H1 (cell line): ENCODE data around the gene RANBP9. TPM values are rescaled to one million over a fixed set of nuclear protein-coding genes. Genes with fewer than 3 reads are reported as not detected.

ENCODE experiments used
- CTCF ChIA-PET: fragments of 300-600 bp; sonication (Branson Sonifier 250); formaldehyde crosslinking; loops from one replicate; lab custom pipeline; 2021; ENCODE audit not compliant: partially characterized antibody; lab: Charles Lee
- POLR2A ChIA-PET: fragments of 300-600 bp; sonication (Branson Sonifier 250); formaldehyde crosslinking; loops from one replicate; lab custom pipeline; 2021; ENCODE audit warnings: inconsistent platforms; ENCODE audit not compliant: partially characterized antibody; lab: Charles Lee
- DNase-seq, 2 experiments: peaks; one replicate each; pipeline versions ENCODE4 v3.0.0 to v3.0.0-alpha.2; 2010 to 2022; ENCODE audit warnings: low spot score in 2 of 2, low read depth in 1 of 2, mixed read lengths in 1 of 2
- FAIRE-seq: peaks from 2 replicates; lab custom pipeline; 2011; peaks lifted over from hg19 to GRCh38; lab: Jason Lieb, UNC
- H2AFZ ChIP-seq: 2 replicates; pipeline ENCODE4 v1.8.1; 2012; ENCODE audit warnings: low read length, inconsistent platforms
- H2AK5ac ChIP-seq: 2 replicates; pipeline ENCODE4 v1.6.1; 2013; ENCODE audit warnings: low read depth, low read length
- H2BK120ac ChIP-seq: replicated peaks from 2 replicates; pipeline ENCODE3; 2013; ENCODE audit warnings: low read depth, low read length, inconsistent platforms
- H2BK12ac ChIP-seq: 2 replicates; pipeline ENCODE4 v1.6.1; 2013; ENCODE audit warnings: low read depth, low read length
- H2BK15ac ChIP-seq: 2 replicates; pipeline ENCODE4 v1.6.1; 2013; ENCODE audit warnings: low read length
- H2BK20ac ChIP-seq: 2 replicates; pipeline ENCODE4 v1.6.1; 2013; ENCODE audit warnings: low read length
- H2BK5ac ChIP-seq: 2 replicates; pipeline ENCODE4 v1.6.1; 2013; ENCODE audit warnings: low read depth, low read length
- H3K14ac ChIP-seq: 2 replicates; pipeline ENCODE4 v1.6.1; 2013; ENCODE audit warnings: inconsistent platforms; ENCODE audit not compliant: insufficient read length
- H3K18ac ChIP-seq: 2 replicates; pipeline ENCODE4 v1.6.1; 2013; ENCODE audit warnings: low read length; ENCODE audit errors: extremely low read depth
- H3K23ac ChIP-seq: 2 replicates; pipeline ENCODE4 v1.6.1; 2013; ENCODE audit warnings: inconsistent platforms; ENCODE audit not compliant: insufficient read length
- H3K23me2 ChIP-seq: 2 replicates; pipeline ENCODE4 v1.6.1; 2013; ENCODE audit warnings: low read depth, low read length
- H3K27ac ChIP-seq: 2 replicates; pipeline ENCODE4 v1.6.1; 2011; ENCODE audit warnings: low read depth, low read length, inconsistent platforms
- H3K27me3 ChIP-seq, 4 experiments: replicated peaks in 1 of 4; 1 replicate in 1 of 4; 2 replicates in 3 of 4; pipeline versions ENCODE4 v1.6.1 to v1.8.1; 2011 to 2013; ENCODE audit warnings: low read length in 3 of 4, mild to moderate bottlenecking in 3 of 4, inconsistent platforms in 2 of 4, mixed read lengths in 2 of 4, moderate library complexity in 1 of 4; ENCODE audit not compliant: control insufficient read depth in 3 of 4, insufficient read depth in 3 of 4; ENCODE audit errors: extremely low read depth in 1 of 4
- H3K36me3 ChIP-seq, 4 experiments: 2 replicates each; pipeline versions ENCODE4 v1.6.1 to v1.8.1; 2011 to 2013; ENCODE audit warnings: mild to moderate bottlenecking in 4 of 4, low read length in 3 of 4, moderate library complexity in 2 of 4, control low read depth in 1 of 4, inconsistent platforms in 1 of 4; ENCODE audit not compliant: insufficient read depth in 4 of 4, control insufficient read depth in 2 of 4
- H3K4ac ChIP-seq: replicated peaks from 2 replicates; pipeline ENCODE3; 2013; ENCODE audit warnings: low read length, low read depth, mixed read lengths, inconsistent platforms; ENCODE audit not compliant: insufficient read length
- H3K4me1 ChIP-seq, 4 experiments: replicated peaks in 1 of 4; 1 replicate in 1 of 4; 2 replicates in 3 of 4; pipeline versions ENCODE4 v1.6.1 to v1.8.1; 2011 to 2013; ENCODE audit warnings: low read length in 3 of 4, inconsistent platforms in 2 of 4, mixed read lengths in 1 of 4; ENCODE audit not compliant: insufficient read depth in 4 of 4, control insufficient read depth in 3 of 4
- H3K4me2 ChIP-seq, 2 experiments: 2 replicates each; pipeline versions ENCODE4 v1.6.1 to v1.8.1; 2011 to 2013; ENCODE audit warnings: low read depth in 2 of 2, low read length in 2 of 2, control low read depth in 1 of 2, inconsistent platforms in 1 of 2, mild to moderate bottlenecking in 1 of 2; ENCODE audit not compliant: insufficient read depth in 1 of 2
- H3K4me3 ChIP-seq, 4 experiments: fragments of 200-600, 300-600 bp in 1 of 4; sonication (generic), shearing (Covaris generic), sonication (Bioruptor Twin) in 1 of 4; 2 replicates each; pipeline versions ENCODE4 v1.5.1 to v1.8.1; 2011 to 2016; ENCODE audit warnings: low read length in 4 of 4, low read depth in 3 of 4, control low read depth in 2 of 4, inconsistent platforms in 2 of 4, mild to moderate bottlenecking in 2 of 4, mixed read lengths in 1 of 4, moderate library complexity in 1 of 4; ENCODE audit not compliant: insufficient read depth in 2 of 4; ENCODE audit errors: extremely low read depth in 1 of 4
- H3K56ac ChIP-seq: replicated peaks from 2 replicates; pipeline ENCODE3; 2013; ENCODE audit warnings: low read depth, mild to moderate bottlenecking, mixed read lengths, low read length, inconsistent platforms; ENCODE audit not compliant: insufficient read length
- H3K79me1 ChIP-seq: 2 replicates; pipeline ENCODE4 v1.6.1; 2013; ENCODE audit warnings: low read depth, low read length, control low read depth
- H3K79me2 ChIP-seq, 2 experiments: 2 replicates each; pipeline versions ENCODE4 v1.6.1 to v1.8.1; 2012 to 2013; ENCODE audit warnings: low read length in 2 of 2, mild to moderate bottlenecking in 2 of 2, inconsistent platforms in 1 of 2; ENCODE audit not compliant: insufficient read depth in 2 of 2, control insufficient read depth in 1 of 2
- H3K9ac ChIP-seq, 4 experiments: replicated peaks in 1 of 4; 1 replicate in 1 of 4; 2 replicates in 3 of 4; pipeline versions ENCODE4 v1.6.1 to v1.8.1; 2011 to 2013; ENCODE audit warnings: low read depth in 3 of 4, low read length in 3 of 4, control low read depth in 2 of 4, mild to moderate bottlenecking in 2 of 4, moderate library complexity in 2 of 4, inconsistent platforms in 1 of 4; ENCODE audit errors: extremely low read depth in 1 of 4
- H3K9me3 ChIP-seq, 2 experiments: 2 replicates each; pipeline versions ENCODE4 v1.6.1 to v1.8.1; 2012 to 2013; ENCODE audit warnings: mild to moderate bottlenecking in 2 of 2, moderate library complexity in 2 of 2, control low read depth in 1 of 2, inconsistent platforms in 1 of 2, low read depth in 1 of 2, low read length in 1 of 2, mixed read lengths in 1 of 2; ENCODE audit not compliant: insufficient read depth in 2 of 2
- H4K20me1 ChIP-seq, 2 experiments: replicated peaks in 1 of 2; 2 replicates each; pipeline versions ENCODE3 to v1.8.1; 2011 to 2013; ENCODE audit warnings: inconsistent platforms in 2 of 2, low read length in 2 of 2, mild to moderate bottlenecking in 1 of 2; ENCODE audit not compliant: insufficient read depth in 2 of 2, control insufficient read depth in 1 of 2
- H4K5ac ChIP-seq: 2 replicates; pipeline ENCODE4 v1.6.1; 2013; ENCODE audit warnings: low read length, low read depth, mixed read lengths, inconsistent platforms; ENCODE audit not compliant: insufficient read length
- H4K8ac ChIP-seq: 2 replicates; pipeline ENCODE4 v1.8.0; 2013; ENCODE audit warnings: mild to moderate bottlenecking, moderate library complexity, low read length, inconsistent platforms; ENCODE audit not compliant: insufficient read depth; ENCODE audit errors: extremely low read depth
- H4K91ac ChIP-seq: replicated peaks from 2 replicates; pipeline ENCODE3; 2013; ENCODE audit warnings: low read length, mixed read lengths, inconsistent platforms; ENCODE audit not compliant: insufficient read length
- CBX5 ChIP-seq: fragments of 300-800, 300-1000 bp; sonication (generic); IDR thresholded peaks from 2 replicates; pipeline ENCODE4 v1.7.1; 2016; ENCODE audit warnings: antibody characterized with exemption, low read length, low read depth
- CBX8 ChIP-seq: fragments of 300-800, 300-1000 bp; sonication (generic); IDR thresholded peaks from 2 replicates; pipeline ENCODE4 v1.7.1; 2016; ENCODE audit warnings: low read depth, low read length, borderline replicate concordance
- CHD2 ChIP-seq: IDR thresholded peaks from 2 replicates; pipeline ENCODE4 v1.6.1; 2012; ENCODE audit warnings: low read length, improper control_type of control experiment
- EZH2 ChIP-seq: fragments of 200-600 bp; sonication (generic); IDR thresholded peaks from 2 replicates; pipeline ENCODE4 v1.7.1; 2012; ENCODE audit warnings: low read depth, mild to moderate bottlenecking, moderate library complexity, low read length, inconsistent platforms; ENCODE audit not compliant: severe bottlenecking
- JUND ChIP-seq: IDR thresholded peaks from 2 replicates; pipeline ENCODE4 v1.6.1; 2011; ENCODE audit warnings: mild to moderate bottlenecking, improper control_type of control experiment, low read length
- RXRA ChIP-seq: IDR thresholded peaks from 2 replicates; pipeline ENCODE4 v1.6.1; 2011; ENCODE audit warnings: low read depth, mild to moderate bottlenecking, low read length, moderate library complexity; ENCODE audit not compliant: insufficient read depth
- SP2 ChIP-seq: IDR thresholded peaks from 2 replicates; pipeline ENCODE4 v1.6.1; 2012; ENCODE audit warnings: mild to moderate bottlenecking, low read length, inconsistent platforms
- SUZ12 ChIP-seq: fragments of 200-600 bp; sonication (generic); IDR thresholded peaks from 2 replicates; pipeline ENCODE4 v1.6.1; 2012; ENCODE audit warnings: mild to moderate bottlenecking, inconsistent platforms, low read length, moderate library complexity, mixed read lengths
- TAF1 ChIP-seq: IDR thresholded peaks from 2 replicates; pipeline ENCODE4 v1.6.1; 2011; ENCODE audit warnings: mild to moderate bottlenecking, low read depth, low read length
- TCF12 ChIP-seq: IDR thresholded peaks from 2 replicates; pipeline ENCODE4 v1.6.1; 2011; ENCODE audit warnings: low read depth, mild to moderate bottlenecking, low read length
- YY1 ChIP-seq: IDR thresholded peaks from 2 replicates; pipeline ENCODE4 v1.6.1; 2011; ENCODE audit warnings: low read depth, mild to moderate bottlenecking, low read length
- WGBS, 2 experiments: shearing (Covaris generic) in 1 of 2; methylation state at CpG; one replicate each; pipeline versions ENCODE4 v1.1.6 to v1.1.7; 2013 to 2015; ENCODE audit warnings: low lambda C conversion rate in 2 of 2, mixed read lengths in 2 of 2, inconsistent platforms in 1 of 2, low coverage in 1 of 2, missing lambda C conversion rate in 1 of 2; ENCODE audit not compliant: insufficient replicate concordance in 2 of 2, insufficient coverage in 1 of 2, insufficient read length in 1 of 2; ENCODE audit errors: extremely low coverage in 1 of 2, missing lambda C conversion rate in 1 of 2; 5-methylcytosine and 5-hydroxymethylcytosine counted together
- polyA plus RNA-seq, 7 experiments: library from polyadenylated mRNA; depleted of rRNA in 3 of 7; stranded (reverse) in 5 of 7; unstranded in 2 of 7; fragments of >200 nt in 5 of 7; fragments of 200-250 nt in 2 of 7; gene quantifications; 1 replicate in 5 of 7; 2 replicates in 1 of 7; 4 replicates in 1 of 7; pipeline versions ENCODE4 v1.2.1 to v1.2.3, GENCODE V29; 2011 to 2013; ENCODE audit warnings: missing spikeins in 2 of 7, mixed read lengths in 2 of 7
- total RNA-seq: library from RNA; stranded (reverse); fragmentation: NEBNext Ultra II Directional; extraction: Animal tissue kit (Norgen Biotek cat#: 25700); gene quantifications from 2 replicates; pipeline ENCODE4 v1.2.1, GENCODE V29; 2021
- TF ChIP-seq, protein P1 (sequence below), 3 experiments: IDR thresholded peaks; 1 replicate in 2 of 3; 2 replicates in 1 of 3; pipeline versions ENCODE4 v1.5.1 to v1.6.1; 2011; ENCODE audit warnings: low read length in 3 of 3, mild to moderate bottlenecking in 3 of 3, inconsistent platforms in 2 of 3, low read depth in 1 of 3, moderate library complexity in 1 of 3; ENCODE audit not compliant: insufficient read depth in 1 of 3; ENCODE audit errors: control extremely low read depth in 1 of 3
- TF ChIP-seq, protein P2 (sequence below): IDR thresholded peaks from 2 replicates; pipeline ENCODE4 v1.6.1; 2012; ENCODE audit warnings: inconsistent platforms

Gene RANBP9
- total and polyA plus RNA-seq, 2 of the 8 experiments (the other 6 are each of a cell fraction or from before 2014, with no cell fraction given): 13.0 to 36.7 TPM

DNA sequence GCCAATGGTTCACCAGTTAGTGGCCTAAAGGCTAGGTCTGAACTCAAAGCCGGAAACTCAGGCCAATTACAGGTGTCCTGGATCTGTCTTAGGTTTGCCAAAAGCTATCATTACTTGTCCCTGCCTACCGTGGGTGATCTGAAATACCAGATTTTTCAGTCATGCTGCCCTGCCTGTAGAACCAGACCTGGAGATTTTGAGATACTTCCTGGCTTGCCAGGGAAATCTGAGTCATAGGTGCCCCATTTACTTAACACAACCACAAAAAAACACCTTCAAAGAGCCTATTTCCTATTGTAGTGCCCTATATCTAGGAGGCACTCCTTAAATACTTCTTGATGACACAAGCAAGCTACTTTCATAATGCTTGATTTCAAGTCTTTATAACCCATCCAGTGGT is 13.9 kb upstream of the RANBP9 start:
- Histone ChIP-seq H3K79me2 (no peaks in the 10 kb centered on the region), H3K27me3 (no peaks in the 10 kb centered on the region; a peak in 1 of 7 replicates), H2AK5ac (no peak overlapping the region), H4K5ac (no peak overlapping the region), H4K20me1 (peaks cover 0 to 2% of the 10 kb centered on the region in 2 experiments), H2BK120ac (no peak overlapping the region), H4K8ac (no peak overlapping the region), H3K4me3 (no peak overlapping the region), H2BK5ac (no peak overlapping the region), H3K9me3 (no peaks in the 10 kb centered on the region), H2BK12ac (no peak overlapping the region), H3K56ac (no peak overlapping the region), H3K4me2 (no peak overlapping the region), H3K18ac (no peak overlapping the region), H2BK15ac (no peak overlapping the region), H3K14ac (no peak overlapping the region), H3K9ac (no peak overlapping the region), H3K4me1 (no peaks in the 10 kb centered on the region), H3K4ac (no peak overlapping the region), H2BK20ac (no peak overlapping the region), H3K27ac (no peak overlapping the region), H3K36me3 (no peaks in the 10 kb centered on the region), H2AFZ (no peak overlapping the region), H3K23me2 (no peaks in the 10 kb centered on the region), H3K79me1 (no peaks in the 10 kb centered on the region), H3K23ac (no peak overlapping the region), H4K91ac (no peak overlapping the region)
- no peak for DNase-seq
- FAIRE-seq: no peak
- WGBS, 2 experiments: 84% methylated on average over 2 of the region's 2 CpGs; no CpG with 5 or more reads in 1 of the 2 experiments
- CTCF ChIA-PET: interaction anchor here (0.6 to 1.2 kb wide), 2 partner anchors 8 to 43 kb away, joined by 3 to 5 read pairs; no protein-coding TSS in a partner anchor
- POLR2A ChIA-PET: no interaction called here
- TF ChIP-seq SP2 (no peak), CBX5 (no peak), TAF1 (no peak), CBX8 (no peak), EZH2 (no peak), RXRA (no peak), YY1 (no peak), CHD2 (no peak), TCF12 (no peak), JUND (no peak), SUZ12 (no peak)
- TF ChIP-seq, protein P1, sequence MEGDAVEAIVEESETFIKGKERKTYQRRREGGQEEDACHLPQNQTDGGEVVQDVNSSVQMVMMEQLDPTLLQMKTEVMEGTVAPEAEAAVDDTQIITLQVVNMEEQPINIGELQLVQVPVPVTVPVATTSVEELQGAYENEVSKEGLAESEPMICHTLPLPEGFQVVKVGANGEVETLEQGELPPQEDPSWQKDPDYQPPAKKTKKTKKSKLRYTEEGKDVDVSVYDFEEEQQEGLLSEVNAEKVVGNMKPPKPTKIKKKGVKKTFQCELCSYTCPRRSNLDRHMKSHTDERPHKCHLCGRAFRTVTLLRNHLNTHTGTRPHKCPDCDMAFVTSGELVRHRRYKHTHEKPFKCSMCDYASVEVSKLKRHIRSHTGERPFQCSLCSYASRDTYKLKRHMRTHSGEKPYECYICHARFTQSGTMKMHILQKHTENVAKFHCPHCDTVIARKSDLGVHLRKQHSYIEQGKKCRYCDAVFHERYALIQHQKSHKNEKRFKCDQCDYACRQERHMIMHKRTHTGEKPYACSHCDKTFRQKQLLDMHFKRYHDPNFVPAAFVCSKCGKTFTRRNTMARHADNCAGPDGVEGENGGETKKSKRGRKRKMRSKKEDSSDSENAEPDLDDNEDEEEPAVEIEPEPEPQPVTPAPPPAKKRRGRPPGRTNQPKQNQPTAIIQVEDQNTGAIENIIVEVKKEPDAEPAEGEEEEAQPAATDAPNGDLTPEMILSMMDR (IDR thresholded peaks at IDR 0.05; ENCODE audit: control extremely low read depth in 1 of 3, insufficient read depth in 1 of 3, low read depth in 1 of 3, low read length in 3 of 3): no peak
- TF ChIP-seq, protein P2, sequence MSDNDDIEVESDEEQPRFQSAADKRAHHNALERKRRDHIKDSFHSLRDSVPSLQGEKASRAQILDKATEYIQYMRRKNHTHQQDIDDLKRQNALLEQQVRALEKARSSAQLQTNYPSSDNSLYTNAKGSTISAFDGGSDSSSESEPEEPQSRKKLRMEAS: no peak
